Measurements from ENCODE around the gene ATP10A. TPM values are rescaled to one million over a fixed set of nuclear protein-coding genes. Genes with fewer than 3 reads are reported as not detected.

Gene ATP10A
- total and polyA plus RNA-seq, 12 donors: 0.67 to 31.8 (median 16.1) TPM

- TF ChIP-seq CTCF (IDR thresholded peaks at IDR 0.05) (no peak), POLR2A (IDR thresholded peaks at IDR 0.05) (no peak)
- 86 to 99% (median 90%) methylated on average over 6 to 7 of the region's 7 CpGs for WGBS, 4 donors
- H3K4me1 ChIP-seq (replicated peaks in 1 of 2): no peaks in the 10 kb centered on the region
- no peak for DNase-seq
- no peak overlapping the region for H3K27ac ChIP-seq
- H3K4me3 ChIP-seq: no peak overlapping the region
- H3K36me3 ChIP-seq (replicated peaks in 1 of 2): no peaks in the 10 kb centered on the region
- no peaks in the 10 kb centered on the region for H3K9me3 ChIP-seq (replicated peaks in 1 of 3)
- no peaks in the 10 kb centered on the region for H3K27me3 ChIP-seq
- intact Hi-C loops (cut with DNase I): loop anchor here in 1 of 2 donors (10.0 kb wide), 1 partner anchor 168 kb away; no protein-coding TSS in a partner anchor
Measured at GRCh38 chr15:25766417-25766816, 96.7 kb downstream of the ATP10A start.

- DNase-seq: peak in 1 of 7 donors; percentile 23
- 84 to 95% (median 88%) methylated on average over 13 to 14 of the region's 14 CpGs for WGBS, 4 donors
- no peaks in the 10 kb centered on the region for H3K36me3 ChIP-seq (replicated peaks in 1 of 2)
- TF ChIP-seq POLR2A (IDR thresholded peaks at IDR 0.05) (no peak), CTCF (IDR thresholded peaks at IDR 0.05) (no peak)
- intact Hi-C loops (cut with DNase I): loop anchor here in 1 of 2 donors (10.0 kb wide), 1 partner anchor 170 kb away; no protein-coding TSS in a partner anchor
- H3K4me3 ChIP-seq: no peak overlapping the region
- H3K9me3 ChIP-seq (replicated peaks in 1 of 3): no peaks in the 10 kb centered on the region
- no peak overlapping the region for H3K27ac ChIP-seq
- no peaks in the 10 kb centered on the region for H3K4me1 ChIP-seq (replicated peaks in 1 of 2)
- no peaks in the 10 kb centered on the region for H3K27me3 ChIP-seq
Measured at GRCh38 chr15:25764980-25765735, 98.0 kb downstream of the ATP10A start.

DNA sequence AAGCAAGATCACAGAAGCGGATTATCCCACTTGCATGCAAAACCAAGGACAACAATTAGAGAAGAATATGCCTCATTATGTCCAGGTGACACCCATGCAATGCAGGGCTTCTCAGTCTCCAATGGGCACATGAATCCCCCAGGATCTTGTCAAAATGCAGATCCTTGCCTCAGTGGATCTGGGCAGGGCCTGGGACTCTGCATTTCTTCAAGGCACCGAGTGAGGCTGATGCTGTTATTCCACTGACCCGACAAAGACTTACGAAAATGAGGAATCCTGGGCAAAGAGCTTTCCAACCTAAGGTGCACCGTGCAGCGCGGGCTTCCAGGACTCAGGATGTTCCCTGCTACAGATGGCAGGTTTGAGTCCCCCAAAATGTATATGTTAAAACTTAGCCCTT lies 99.2 kb downstream of the ATP10A start:
- 93 to 96% (median 94%) methylated on average over 7 of the region's 7 CpGs for WGBS, 4 donors
- no peak for TF ChIP-seq POLR2A (IDR thresholded peaks at IDR 0.05)
- TF ChIP-seq CTCF (IDR thresholded peaks at IDR 0.05): no peak
- no peaks in the 10 kb centered on the region for H3K4me1 ChIP-seq (replicated peaks in 1 of 2)
- intact Hi-C loops (cut with DNase I): loop anchor here in 1 of 2 donors (10.0 kb wide), 1 partner anchor 171 kb away; no protein-coding TSS in a partner anchor
- H3K36me3 ChIP-seq (replicated peaks in 1 of 2): no peaks in the 10 kb centered on the region
- no peaks in the 10 kb centered on the region for H3K9me3 ChIP-seq (replicated peaks in 1 of 3)
- H3K4me3 ChIP-seq: no peak overlapping the region
- H3K27me3 ChIP-seq: no peaks in the 10 kb centered on the region
- peak in 1 of 7 donors; percentile 25 for DNase-seq
- H3K27ac ChIP-seq: no peak overlapping the region

DNA sequence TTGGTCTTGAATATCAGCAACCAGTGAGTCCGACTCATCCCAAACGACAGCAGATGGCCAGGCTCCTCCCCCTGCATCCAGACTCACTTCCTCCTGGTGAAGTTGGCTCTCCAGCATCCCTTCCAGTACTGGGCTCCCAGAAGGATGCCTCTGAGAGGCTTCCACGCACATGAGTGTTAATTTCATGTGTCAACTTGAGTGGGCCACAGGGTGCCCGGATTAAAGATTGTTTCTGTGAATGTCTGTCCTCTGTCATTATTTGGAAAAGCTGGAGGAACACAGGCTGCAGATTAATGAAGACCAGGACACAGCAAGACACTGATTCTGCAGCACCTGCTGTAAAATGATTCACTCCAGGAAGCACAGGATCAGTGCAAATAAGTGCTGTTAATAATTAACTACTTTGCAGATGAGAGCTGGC lies 99.8 kb downstream of the ATP10A start:
- DNase-seq: peak in 1 of 7 donors; percentile 48
- intact Hi-C loops (cut with DNase I): loop anchor here in 1 of 2 donors (10.0 kb wide), 1 partner anchor 171 kb away; no protein-coding TSS in a partner anchor
- Histone ChIP-seq H3K4me1 (replicated peaks in 1 of 2) (no peaks in the 10 kb centered on the region), H3K36me3 (replicated peaks in 1 of 2) (no peaks in the 10 kb centered on the region), H3K27ac (no peak overlapping the region), H3K9me3 (replicated peaks in 1 of 3) (no peaks in the 10 kb centered on the region), H3K4me3 (no peak overlapping the region), H3K27me3 (no peaks in the 10 kb centered on the region)
- 62 to 66% (median 64%) methylated on average over 4 of the region's 4 CpGs for WGBS, 4 donors
- TF ChIP-seq POLR2A (IDR thresholded peaks at IDR 0.05) (no peak), CTCF (IDR thresholded peaks at IDR 0.05) (no peak)

Data from adrenal gland (tissue), 12 donors.